Astrocyte of the cerebellum (primary cell): ENCODE data around the gene ASXL1.

Experiments used
- DNase-seq: peaks from one replicate; pipeline ENCODE4 v3.0.0-alpha.2; 2011; ENCODE audit warnings: low read depth
- H3K4me3 ChIP-seq: 2 replicates; pipeline ENCODE4 v1.5.1; 2011; ENCODE audit warnings: mild to moderate bottlenecking, low read depth, low read length, moderate library complexity
- in situ Hi-C: cut with HindIII; loops from 2 replicates; pipeline ENCODE4 v1.10.0; 2017; ENCODE audit warnings: low sequenced_read_pairs
- TF ChIP-seq, protein P1 (sequence below): IDR thresholded peaks from 2 replicates; pipeline ENCODE4 v1.5.1; 2012; ENCODE audit warnings: low read length, low read depth, moderate library complexity, mild to moderate bottlenecking; ENCODE audit errors: missing control alignments

Gene ASXL1

DNA sequence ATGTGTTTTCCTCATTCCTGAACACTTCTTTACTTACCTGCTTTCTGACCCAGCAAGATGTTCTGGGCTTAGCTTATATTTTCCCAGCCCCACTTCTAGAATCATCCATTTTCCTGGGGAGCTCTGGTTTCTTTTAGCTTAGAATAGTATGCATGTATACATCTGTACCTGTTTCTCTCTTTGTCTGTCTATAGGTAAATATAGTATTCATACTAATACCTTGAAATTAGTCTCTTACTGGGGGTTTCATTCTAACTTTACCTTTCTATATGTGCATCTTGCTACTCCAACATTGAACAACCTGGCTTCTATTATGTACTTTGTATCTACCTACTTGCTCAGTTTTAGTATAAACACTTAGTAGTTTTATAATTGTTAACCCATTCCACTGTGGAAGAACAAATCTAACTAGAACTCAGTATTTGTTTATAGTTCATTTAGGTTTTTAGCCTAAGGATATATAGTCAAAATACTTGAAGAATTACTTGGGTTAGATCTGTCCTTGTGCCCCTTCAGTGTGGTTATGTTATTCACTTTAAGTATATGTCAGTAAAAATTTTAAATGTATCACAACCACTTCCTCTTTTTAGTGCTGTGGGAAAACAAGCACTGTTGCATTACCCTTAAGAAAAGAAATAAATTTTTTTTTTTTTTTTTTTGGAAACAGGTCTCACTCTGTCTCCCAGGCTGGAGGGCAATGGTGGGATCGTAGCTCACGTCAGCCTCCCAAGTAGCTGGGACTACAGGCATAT lies 54.0 kb downstream of the ASXL1 start:
- TF ChIP-seq, protein P1, sequence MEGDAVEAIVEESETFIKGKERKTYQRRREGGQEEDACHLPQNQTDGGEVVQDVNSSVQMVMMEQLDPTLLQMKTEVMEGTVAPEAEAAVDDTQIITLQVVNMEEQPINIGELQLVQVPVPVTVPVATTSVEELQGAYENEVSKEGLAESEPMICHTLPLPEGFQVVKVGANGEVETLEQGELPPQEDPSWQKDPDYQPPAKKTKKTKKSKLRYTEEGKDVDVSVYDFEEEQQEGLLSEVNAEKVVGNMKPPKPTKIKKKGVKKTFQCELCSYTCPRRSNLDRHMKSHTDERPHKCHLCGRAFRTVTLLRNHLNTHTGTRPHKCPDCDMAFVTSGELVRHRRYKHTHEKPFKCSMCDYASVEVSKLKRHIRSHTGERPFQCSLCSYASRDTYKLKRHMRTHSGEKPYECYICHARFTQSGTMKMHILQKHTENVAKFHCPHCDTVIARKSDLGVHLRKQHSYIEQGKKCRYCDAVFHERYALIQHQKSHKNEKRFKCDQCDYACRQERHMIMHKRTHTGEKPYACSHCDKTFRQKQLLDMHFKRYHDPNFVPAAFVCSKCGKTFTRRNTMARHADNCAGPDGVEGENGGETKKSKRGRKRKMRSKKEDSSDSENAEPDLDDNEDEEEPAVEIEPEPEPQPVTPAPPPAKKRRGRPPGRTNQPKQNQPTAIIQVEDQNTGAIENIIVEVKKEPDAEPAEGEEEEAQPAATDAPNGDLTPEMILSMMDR = no peak
- in situ Hi-C loops = no loop called here
- no peak for DNase-seq
- no peak overlapping the region for H3K4me3 ChIP-seq

DNA sequence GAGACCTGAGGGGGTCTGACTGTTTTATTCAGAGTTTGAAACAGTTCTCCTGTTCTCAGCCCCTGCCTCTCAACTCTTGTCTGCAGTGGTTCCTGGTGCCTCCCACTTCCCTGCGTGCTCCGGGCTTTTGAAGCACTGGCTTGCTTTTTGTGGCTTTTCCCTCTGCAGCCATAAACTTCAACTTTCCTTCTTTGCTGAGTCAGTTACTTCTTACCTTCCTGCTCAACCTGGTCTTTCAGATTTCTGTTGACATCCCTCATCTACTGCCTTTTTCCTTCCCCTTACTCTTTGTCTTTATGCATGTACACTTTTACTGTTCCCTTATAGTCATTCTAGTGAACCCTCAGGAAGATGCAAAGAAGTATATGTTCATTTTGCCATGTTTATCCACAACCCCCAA lies 57.4 kb downstream of the ASXL1 start:
- TF ChIP-seq, protein P1 = no peak
- no peak for DNase-seq
- in situ Hi-C loops = no loop called here
- no peak overlapping the region for H3K4me3 ChIP-seq

DNA sequence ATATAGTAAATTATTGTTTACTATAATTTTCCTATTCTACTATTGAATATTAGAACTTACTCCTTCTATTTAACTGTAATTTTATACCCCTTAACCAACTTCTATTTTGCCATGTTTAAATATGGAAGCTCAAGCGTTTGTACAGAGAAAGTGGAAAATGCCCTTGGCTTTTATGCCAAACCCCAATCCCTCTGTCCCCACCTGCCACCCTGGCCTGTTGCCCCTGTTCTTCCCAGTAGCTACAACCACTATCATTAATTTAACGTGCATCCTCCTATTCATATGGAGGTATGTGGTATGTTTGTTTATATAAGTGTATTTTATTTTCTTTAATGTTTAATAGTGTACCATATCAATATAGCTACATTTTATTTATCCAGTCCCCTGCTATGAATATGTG lies 58.1 kb downstream of the ASXL1 start:
- TF ChIP-seq, protein P1 = no peak
- no peak for DNase-seq
- in situ Hi-C loops = no loop called here
- no peak overlapping the region for H3K4me3 ChIP-seq

DNA sequence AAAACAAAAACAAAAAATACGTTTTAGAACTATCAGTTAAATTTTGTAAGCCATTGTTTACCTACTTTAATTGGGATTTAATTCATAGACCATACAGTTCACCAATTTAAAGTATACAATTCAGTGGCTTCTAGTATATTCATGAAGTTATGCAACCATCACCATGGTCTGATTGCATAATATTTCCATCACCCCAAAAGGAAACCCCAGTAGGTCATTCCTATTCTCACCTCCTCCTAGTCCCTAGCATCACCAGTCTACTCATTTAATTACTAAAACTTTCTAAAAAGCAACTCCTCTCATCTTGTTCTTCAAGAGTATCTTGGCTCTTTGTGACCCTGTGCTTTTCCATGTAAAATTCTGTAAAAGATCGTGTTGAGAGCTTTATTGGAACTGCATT lies 60.2 kb downstream of the ASXL1 start:
- in situ Hi-C loops = no loop called here

DNA sequence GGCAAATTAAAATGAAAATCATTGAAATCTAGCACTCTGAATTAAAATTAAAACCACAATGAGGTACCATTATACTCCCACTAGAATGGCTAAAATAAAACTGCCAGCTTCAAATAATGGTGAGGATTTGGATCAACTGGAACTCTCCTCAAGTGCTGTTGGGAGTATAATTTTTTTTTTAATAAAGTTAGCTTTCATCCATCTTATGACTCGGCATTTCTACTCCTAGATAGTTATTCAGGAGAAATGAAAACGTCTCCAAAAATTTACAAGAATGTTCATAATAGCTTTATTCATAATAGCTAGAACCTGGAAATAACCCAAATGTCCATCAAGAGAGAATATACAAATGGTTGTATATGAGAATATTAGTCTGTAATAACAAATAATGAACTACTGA lies 63.2 kb downstream of the ASXL1 start:
- in situ Hi-C loops = no loop called here
- DNase-seq = no peak
- TF ChIP-seq, protein P1 = no peak
- H3K4me3 ChIP-seq = no peak overlapping the region

More for the DNA sequence above, 60.2 kb downstream of the ASXL1 start:
- no peak for DNase-seq
- TF ChIP-seq, protein P1 = no peak
- H3K4me3 ChIP-seq = no peak overlapping the region

DNA sequence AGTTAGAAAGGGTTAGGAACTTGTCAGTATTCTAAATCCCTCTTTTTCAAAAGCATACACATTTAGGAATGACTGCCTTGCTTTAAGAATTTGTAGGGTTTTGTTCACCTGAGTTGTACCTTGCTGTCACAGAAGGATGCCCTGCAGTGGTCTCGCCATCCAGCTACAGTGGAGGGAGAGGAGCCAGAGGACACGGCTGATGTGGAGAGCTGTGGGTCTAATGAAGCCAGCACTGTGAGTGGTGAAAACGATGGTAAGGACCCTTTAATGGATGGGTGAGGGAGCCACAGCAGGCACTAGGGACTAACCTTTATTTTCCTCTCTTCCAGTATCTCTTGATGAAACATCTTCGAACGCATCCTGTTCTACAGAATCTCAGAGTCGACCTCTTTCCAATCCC lies 69.9 kb downstream of the ASXL1 start:
- in situ Hi-C loops = no loop called here
- TF ChIP-seq, protein P1 = no peak
- no peak overlapping the region for H3K4me3 ChIP-seq
- DNase-seq = no peak
